ENCODE measurements around the gene KRT77.
"Not testable (repeated sequence)": the region's sequence is repeated elsewhere in the genome, so short reads cannot be mapped to it uniquely, and the experiment has no call there.

KRT77 gene

GRCh38 chr12:52674433-52674775 lies 28.9 kb downstream of the KRT77 start:
- no peak for DNase-seq (ENCODE audit: low spot score)

DNA sequence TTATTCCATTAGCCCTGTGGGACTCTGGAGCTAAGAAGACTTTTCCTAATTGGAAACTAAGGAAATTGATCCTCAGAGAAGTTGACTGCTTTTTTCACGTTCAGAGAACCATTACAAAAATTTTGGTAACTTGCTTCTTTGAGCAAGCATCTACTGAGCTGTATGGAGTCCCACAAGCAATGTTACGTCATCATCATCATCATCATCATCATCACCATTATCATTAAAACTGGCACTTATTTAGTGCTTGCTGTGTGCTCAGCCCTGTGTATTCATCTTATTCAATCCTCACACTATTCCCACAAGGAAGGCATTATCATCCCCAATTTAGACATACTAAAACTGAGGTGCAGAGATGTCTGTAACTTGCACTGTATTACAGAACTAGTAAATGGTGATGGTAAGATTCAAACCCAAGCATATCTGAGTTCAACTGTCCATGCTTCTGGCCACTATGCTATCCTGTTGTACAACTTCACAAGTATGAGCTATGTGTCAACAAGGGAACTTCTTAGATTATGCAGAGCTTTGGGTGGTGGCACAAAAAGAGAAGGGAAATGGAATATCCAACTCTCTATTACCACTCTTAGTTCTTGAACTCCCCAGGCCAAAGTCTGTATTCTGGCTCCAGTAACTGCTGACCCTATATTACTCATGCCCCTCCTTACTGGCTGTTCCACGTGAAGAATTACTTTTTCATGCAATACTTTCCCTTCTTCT lies 29.5 kb downstream of the KRT77 start:
- no peak for DNase-seq (ENCODE audit: low spot score)

DNA sequence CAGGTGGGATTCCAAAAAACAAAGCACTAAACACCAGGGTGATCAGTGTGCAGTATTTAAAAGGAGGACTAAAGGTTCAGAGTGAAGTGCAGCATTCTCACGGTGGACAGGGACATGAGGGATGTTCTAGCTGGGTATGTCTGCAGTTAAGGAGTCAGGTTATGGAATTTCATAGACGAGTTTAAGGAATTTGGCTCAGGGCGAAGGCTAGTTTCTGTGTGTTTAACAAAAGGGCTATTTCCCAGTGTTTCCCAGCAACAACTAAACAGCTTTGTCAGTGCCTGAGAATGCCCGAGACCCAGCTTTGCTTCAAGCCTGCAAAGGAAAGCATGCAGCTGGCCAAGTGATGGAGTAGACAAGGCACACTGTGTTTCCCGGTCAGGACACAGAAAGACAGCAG lies 30.1 kb downstream of the KRT77 start:
- no peak for DNase-seq (ENCODE audit: low spot score)

GRCh38 chr12:52672321-52672933 lies 30.9 kb downstream of the KRT77 start:
- DNase-seq (ENCODE audit: low spot score), result no peak

- DNase-seq (ENCODE audit: low spot score), result no peak
These were observed 32.4 kb downstream of the KRT77 start for GRCh38 chr12:52670961-52671360.

- no peak for DNase-seq (ENCODE audit: low spot score)
These were observed 32.8 kb downstream of the KRT77 start for GRCh38 chr12:52670506-52670905.

- not testable (repeated sequence) for DNase-seq (ENCODE audit: low spot score)
These were observed 33.4 kb downstream of the KRT77 start for GRCh38 chr12:52669941-52670340.

GRCh38 chr12:52669426-52669825 lies 33.9 kb downstream of the KRT77 start:
- no peak for DNase-seq (ENCODE audit: low spot score)

- DNase-seq (ENCODE audit: low spot score), result no peak
These were observed 35.4 kb downstream of the KRT77 start for GRCh38 chr12:52667931-52668330.

DNA sequence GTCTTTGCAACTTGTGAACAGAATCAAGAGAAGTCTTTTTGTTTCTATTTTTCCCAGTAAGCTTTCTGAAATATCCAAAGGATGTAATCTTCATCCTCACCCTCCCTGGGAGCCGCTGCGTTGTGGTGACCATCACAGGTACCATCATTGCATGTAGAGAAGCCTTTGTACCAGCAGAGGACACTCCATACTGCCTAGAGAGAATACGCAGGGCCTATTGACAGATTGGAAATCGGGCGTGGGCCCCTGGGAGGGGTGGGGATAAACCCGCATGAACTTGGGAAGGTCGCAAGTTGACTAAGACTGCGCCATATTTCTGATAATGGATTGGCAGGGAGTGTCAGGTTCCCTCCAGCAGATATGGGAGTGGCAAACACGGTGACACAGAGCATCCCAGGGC lies 35.8 kb downstream of the KRT77 start:
- no peak for DNase-seq (ENCODE audit: low spot score)

- no peak for DNase-seq (ENCODE audit: low spot score)
These were observed 36.9 kb downstream of the KRT77 start for GRCh38 chr12:52666471-52666870.

DNA sequence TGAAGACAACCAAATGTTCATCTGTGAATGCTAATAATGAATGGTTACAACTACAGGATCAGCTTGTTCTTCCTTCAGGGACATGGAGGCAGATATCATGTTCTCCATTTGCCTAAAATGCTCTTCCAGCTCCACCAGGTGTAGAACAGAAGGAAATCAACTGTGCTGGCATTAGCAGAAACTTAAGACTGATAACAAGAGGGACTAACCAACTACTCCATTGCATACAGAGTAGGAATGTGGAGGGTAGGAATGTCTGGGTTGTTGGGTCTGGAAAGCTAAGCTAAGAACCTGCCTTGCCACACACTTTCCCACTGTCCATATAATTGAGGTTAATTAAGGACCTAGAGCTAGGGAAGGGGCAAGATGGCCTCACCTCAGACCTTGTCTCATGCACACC lies 39.9 kb downstream of the KRT77 start:
- no peak for DNase-seq (ENCODE audit: low spot score)

DNA sequence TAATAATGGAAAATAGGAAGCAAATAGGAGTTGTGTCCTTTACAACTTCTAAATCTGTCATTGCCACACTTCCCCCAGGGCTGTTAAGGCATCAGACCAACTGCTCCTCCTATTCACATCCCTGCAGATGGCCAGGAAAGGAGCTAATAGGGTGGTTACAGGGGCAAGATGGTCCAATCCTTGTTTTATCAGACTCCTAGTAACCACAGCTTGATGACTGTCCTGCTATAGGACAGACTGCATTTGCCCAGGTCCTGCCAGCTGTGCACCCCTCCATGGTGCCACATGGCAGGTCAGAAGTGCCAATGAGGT lies 40.5 kb downstream of the KRT77 start:
- no peak for DNase-seq (ENCODE audit: low spot score)

DNA sequence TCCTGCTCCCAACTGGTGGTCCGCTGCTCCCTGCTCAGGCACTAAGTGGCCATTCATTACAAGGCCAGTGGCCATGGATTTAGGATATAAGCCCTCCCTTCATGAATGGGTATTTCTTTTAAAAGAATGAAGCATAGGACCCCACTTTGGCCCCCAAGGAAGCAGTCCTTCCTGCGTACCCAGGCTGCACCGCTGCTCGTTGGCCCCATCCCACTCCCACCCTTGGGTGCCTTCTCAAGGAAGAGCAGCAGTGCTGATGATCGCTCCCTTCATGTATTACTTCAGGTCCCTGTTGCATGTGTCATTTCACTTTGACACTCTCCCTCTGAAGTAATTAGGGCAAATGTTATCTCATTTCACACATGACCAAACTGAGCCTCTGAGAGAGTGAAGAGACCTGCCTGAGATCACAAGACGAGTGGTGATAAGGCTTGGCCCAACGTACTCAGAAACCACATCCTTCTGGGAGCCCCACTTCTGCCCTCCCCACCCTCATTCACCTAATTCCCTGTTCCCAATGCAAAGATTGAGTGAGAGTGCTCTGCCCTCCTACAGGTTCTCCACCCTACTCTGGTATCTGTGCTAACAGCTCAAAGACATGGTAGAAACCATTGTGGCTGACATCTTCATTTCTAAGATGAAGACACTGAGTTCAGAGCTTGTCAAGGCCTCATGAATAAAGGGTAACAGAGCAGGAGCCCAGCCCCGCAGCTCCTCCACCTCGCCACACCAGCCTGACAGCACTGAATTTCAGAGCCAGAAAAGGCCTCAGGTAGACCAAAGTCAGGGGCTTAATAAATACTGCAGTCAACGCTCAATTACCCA lies 41.0 kb downstream of the KRT77 start:
- no peak for DNase-seq (ENCODE audit: low spot score)

- no peak for DNase-seq (ENCODE audit: low spot score)
These were observed 41.7 kb downstream of the KRT77 start for GRCh38 chr12:52661668-52662067.

GRCh38 chr12:52660934-52661499 lies 42.3 kb downstream of the KRT77 start:
- no peak for DNase-seq (ENCODE audit: low spot score)

- DNase-seq (ENCODE audit: low spot score), result no peak
These were observed 43.4 kb downstream of the KRT77 start for GRCh38 chr12:52659951-52660350.

- no peak for DNase-seq (ENCODE audit: low spot score)
These were observed 43.9 kb downstream of the KRT77 start for GRCh38 chr12:52659395-52659794.

DNA sequence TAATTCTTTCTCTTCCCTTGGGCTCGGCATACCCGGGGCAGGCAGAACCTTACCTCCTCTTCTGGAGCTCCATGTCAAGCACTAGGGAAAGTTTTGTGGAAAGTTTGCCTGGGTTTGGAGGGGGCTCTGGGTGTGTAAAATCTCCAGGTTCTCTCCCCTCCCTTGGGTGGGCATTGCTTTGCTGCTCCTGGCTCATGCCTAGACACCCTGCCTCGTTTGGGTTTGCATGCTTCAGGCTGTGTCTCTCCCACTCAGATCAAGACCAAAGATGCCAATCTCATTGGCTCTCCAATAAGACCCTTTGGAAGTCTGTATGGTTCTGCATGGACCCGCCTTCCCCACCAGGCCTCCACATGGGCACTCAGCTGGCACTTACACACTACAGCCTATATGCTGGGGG lies 45.1 kb downstream of the KRT77 start:
- DNase-seq (ENCODE audit: low spot score), result no peak

- no peak for DNase-seq (ENCODE audit: low spot score)
These were observed 45.9 kb downstream of the KRT77 start for GRCh38 chr12:52657250-52657902.

GRCh38 chr12:52656616-52657015 lies 46.7 kb downstream of the KRT77 start:
- no peak for DNase-seq (ENCODE audit: low spot score)

- no peak for DNase-seq (ENCODE audit: low spot score)
These were observed 47.6 kb downstream of the KRT77 start for GRCh38 chr12:52655720-52656124.

DNA sequence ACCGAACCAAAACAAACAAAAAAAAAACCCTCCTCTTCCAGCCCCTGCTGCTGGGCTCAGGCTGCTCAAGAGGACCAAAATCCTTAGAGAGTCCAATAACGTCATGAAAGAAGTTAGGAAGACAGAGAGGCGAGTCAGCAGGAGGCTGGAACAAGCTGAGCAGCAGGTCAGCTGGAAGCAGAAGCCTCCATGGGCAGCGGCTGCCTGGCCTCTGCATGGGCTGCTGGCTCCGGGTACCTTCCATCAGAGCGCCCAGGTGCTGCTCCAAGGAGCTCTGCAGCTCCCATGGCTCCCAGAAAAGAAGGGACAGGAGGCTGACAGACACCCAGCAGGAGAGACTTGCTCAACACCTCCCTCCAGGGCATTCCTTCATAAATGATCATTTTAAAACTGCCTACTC lies 48.1 kb downstream of the KRT77 start:
- DNase-seq (ENCODE audit: low spot score), result no peak
